ENCODE data around the gene SERPIND1. TPM values are rescaled to one million over a fixed set of nuclear protein-coding genes. Genes with fewer than 3 reads are reported as not detected.

SERPIND1 gene
- polyA plus RNA-seq, 12 donors, result 0.06 to 2.2 (median 0.22) TPM; not detected in 4

DNA sequence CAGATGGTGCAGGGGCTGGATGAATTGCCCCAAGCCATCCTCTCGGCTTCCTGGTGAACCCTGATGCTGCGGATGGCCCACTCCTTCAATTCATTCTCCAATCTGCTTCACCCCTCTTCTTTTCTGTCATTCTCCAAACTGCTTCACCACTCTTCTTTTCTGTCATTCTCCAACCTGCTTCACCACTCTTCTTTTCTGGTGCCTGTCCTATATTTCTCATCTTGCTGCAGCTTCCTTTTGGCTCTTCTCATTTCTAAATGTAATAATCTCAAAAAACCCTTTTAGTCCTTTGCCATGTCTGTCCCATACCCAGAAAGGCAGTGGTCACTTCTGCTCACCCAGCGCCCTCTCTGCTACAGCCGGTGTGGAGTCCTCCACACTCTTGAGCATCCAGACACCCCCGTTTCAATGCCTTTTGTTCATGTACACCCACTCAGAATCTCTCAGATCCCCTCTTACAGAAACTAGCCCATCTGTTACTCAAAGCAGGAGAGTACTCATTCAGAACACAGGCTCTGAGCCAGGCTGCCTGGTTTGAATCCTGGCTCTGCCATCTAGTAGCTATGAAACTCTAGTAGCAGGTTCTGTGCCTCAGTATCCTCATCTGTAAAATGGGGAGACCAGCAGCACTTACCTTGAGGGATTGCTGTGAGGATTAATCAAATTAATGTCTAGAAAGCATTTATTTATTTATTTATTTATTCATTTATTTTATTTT lies 14.9 kb downstream of the SERPIND1 start:
- DNase-seq, result no peak

DNA sequence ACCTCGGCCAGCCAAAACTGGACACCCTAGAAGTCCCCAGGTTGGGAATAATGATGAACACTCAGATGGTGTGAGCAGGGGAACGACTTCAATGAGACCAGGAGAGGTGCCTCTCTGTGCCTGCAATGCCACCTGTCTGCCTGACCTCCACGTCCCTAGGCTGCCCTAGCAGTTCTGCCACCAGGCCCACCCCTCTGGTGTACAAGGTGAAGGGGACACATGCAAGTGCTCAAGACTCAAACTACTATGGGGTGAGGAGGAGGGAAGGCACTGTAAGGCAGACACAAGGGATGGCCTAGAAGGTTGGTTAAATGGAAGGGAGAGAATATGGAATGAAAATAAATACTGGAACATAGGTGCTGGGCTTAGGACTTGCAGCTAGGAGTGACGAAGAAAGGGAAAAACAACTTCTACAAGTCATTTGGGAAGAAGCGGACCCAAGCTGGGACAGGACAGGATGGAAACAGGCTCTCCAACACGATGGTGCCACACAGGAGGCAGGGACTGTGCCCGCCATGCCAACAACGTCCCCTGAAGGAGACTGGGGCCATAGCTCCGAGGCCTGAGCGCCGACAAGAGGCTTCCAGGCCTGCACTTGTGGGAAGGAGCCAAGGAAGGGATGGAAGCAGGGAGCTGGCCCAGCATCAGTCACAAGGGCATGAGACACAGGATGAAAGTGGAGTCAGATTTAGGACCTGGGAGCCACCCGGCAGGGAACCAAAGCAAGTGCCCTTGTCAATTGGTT lies 18.5 kb downstream of the SERPIND1 start:
- DNase-seq, result no peak

DNA sequence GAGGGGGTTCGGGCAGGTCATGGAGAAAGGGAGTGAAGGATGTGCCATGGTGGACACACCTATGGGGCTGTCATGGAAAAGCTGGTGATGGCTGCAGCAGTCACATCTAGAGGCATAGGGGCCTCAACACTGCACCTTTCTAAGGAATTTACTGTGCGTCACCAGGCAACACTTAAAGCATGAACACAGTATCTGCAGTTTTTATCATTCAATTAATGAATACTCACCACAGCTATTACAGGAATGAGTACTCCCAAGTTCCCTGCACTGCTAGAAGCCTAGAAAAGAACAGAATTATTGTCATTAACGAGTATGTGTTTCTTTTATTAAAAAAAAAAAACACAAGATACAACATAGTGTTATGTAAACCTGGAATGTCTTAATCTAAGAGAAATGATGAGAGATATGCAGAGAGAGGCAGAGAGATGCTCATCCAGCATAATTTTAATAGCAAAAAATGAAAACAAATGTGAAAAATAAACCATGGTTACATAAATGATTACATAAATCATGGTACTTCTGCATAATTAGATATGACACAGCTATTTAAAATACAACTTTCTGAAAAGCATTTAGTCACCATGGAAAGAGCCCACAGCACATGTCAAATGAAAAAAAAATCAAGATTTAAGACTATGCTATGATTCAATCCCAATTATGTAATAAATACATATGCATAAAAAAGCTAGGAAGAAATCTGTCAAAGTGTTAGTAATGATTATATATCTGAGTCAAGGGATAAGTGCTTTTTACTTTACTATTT lies 19.2 kb downstream of the SERPIND1 start:
- DNase-seq, result no peak

DNA sequence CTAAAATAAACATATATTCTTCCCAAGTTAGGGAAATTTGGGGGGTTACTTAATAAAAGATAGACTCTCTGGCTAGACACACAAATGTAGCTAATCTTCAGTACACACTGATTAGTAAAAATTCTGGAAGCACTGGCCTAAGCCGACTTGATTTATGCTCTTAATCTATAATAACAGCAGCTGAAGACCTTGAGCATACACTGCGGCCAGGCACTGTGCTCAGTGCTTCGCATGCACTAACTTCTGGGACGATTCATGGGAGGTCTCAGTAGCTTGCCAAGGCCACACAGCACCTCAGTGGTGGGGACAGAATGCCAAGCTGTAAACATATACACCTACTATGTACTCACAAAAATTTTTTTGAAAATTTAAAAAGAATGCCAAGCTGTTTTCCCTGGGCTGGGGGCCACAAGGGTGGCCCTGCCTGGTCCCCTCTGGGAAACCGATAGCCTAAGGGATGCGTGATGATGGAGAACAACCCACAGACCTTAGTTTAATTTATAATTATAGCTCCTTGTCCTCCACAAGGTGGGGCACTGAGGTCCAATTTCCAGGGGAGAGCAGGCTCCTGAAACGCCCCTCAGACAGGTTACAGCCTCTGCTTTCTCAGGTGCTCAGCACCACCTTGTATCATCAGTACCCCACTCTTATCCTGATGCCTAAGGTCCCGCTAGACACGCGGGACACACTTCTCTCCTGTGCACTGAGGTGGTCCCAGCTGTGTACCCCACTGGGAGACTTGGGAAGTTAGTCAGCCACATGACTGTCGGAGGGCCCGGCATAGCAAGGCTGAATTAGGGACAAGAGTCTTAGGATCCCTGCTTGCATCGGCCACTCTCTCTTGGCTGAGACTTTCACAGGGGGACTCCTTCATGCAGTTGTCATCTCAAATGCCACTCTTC lies 20.1 kb downstream of the SERPIND1 start:
- no peak for DNase-seq

- DNase-seq, result no peak
Observed at GRCh38 chr22:20794650-20795413, 20.9 kb downstream of the SERPIND1 start.

- no peak for DNase-seq
Observed at GRCh38 chr22:20796731-20797130, 22.8 kb downstream of the SERPIND1 start.

DNA sequence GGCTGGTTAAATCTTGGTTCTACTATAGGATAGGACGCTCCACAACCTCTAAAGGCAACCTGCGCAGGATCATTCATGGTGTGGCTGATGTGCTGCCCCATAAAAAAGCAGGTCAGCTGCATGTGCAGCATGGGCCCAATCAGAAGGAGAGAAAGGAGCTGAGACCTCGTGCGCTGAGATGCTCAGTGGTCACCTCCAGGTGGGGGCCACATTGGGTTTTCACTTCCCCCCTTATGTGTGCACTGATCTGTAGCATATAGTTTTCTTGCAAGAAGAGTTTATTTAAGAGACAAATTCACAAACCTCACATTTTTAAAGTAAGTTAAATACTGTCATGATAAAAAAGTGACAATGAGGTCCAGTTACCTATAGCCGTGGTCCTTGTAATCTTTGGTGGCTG lies 24.3 kb downstream of the SERPIND1 start:
- no peak for DNase-seq

- DNase-seq, result no peak
Observed at GRCh38 chr22:20798974-20799373, 25.1 kb downstream of the SERPIND1 start.

DNA sequence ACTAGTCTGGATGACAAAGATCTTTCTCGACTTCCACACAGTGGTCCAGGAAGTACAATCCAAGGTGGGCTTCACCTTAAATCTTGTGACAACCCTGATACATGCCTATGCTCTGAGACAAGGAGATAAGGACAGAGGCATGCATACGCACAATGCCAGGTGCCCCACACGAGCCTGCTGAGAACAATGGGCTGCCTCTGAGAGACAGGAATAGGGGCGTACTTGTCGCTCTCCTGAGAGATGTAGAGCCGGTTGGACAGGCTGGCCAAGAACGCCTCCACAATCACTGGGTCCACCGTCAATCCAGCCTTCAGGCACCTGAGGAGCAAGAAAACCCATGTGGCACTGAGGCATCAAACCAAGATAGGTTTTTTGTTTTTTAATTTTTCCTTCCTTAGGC lies 25.5 kb downstream of the SERPIND1 start:
- no peak for DNase-seq

- no peak for DNase-seq
Observed at GRCh38 chr22:20802452-20802851, 28.5 kb downstream of the SERPIND1 start.

- DNase-seq, result no peak
Observed at GRCh38 chr22:20802922-20803553, 29.1 kb downstream of the SERPIND1 start.

- peak; percentile 21 for DNase-seq
Observed at GRCh38 chr22:20803696-20804324, 29.9 kb downstream of the SERPIND1 start.

DNA sequence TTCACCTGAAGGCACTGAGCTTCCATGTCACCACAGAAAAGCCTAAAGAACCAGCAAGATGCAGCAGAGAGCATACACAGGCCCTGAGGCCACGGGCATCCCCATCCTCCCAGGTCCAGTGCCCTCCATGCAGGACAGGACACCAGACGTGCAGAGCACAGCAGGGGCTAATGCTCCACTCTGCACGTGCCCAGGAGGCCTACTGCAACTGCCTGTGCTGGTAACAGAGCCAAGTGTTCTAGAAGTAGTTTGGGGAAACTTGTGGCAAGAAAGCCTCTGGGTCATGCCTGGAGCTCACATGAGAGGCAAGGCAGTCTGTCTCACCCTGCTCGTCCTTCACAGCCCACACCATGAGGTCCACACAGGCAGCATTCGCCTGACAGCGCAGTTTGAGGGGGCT lies 30.7 kb downstream of the SERPIND1 start:
- DNase-seq, result no peak

GRCh38 chr22:20805972-20806471 lies 32.1 kb downstream of the SERPIND1 start:
- DNase-seq, result no peak

DNA sequence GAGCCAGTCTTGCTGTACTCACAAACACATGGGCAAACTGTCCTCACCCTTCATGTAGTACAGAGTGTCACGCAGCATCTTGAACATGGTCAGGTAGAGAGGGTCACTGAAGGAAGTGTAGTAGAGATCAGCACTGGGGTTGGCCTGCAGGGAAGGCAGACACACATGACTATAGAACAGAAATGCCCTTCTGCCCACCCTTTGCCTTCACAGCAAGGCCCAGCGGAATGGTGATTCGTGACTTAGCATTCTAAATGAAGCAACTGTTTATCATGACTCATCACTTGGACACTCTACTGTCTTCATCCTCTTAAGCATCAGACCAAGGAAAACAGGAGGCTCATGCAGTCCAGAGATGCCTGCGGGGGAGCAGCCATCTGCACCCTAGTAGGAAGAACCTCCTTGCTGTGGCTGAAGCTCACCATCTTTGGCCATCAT lies 33.4 kb downstream of the SERPIND1 start:
- no peak for DNase-seq

- no peak for DNase-seq
Observed at GRCh38 chr22:20808844-20809243, 34.9 kb downstream of the SERPIND1 start.

- DNase-seq, result no peak
Observed at GRCh38 chr22:20809538-20810185, 35.7 kb downstream of the SERPIND1 start.

GRCh38 chr22:20810645-20811044 lies 36.7 kb downstream of the SERPIND1 start:
- no peak for DNase-seq

DNA sequence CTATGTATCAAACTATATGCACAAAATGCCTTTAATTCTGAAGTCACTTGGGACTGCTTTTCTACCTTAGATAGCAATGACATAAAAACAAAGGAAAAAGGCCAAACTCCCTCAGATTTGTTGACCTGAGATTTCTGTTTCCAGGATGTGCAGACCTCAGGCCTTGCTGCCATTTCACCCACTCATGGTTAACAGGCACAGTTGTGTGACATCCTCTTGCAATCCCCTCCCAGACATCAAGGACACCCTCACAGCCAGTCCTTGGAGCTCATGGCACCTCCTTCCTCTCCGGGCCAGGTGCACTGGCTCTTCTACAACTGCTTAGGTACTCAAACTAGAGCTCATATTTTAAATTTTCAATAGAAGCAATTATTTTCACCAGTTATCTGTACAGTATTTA lies 37.3 kb downstream of the SERPIND1 start:
- no peak for DNase-seq

All from muscle of arm (tissue), 12 donors.